HL-60 (cell line): ENCODE results near the gene ACTA2.

ENCODE experiments used
- GABPA ChIP-seq: IDR thresholded peaks from 2 replicates; pipeline ENCODE4 v1.6.1; 2012; ENCODE audit warnings: low read depth
- POLR2AphosphoS5 ChIP-seq: IDR thresholded peaks from 2 replicates; pipeline ENCODE4 v1.6.1; 2012; ENCODE audit warnings: low read depth
- SPI1 ChIP-seq: IDR thresholded peaks from 2 replicates; pipeline ENCODE4 v1.6.1; 2012; ENCODE audit warnings: low read depth, mild to moderate bottlenecking, borderline replicate concordance
- TF ChIP-seq, protein P1 (sequence below): IDR thresholded peaks from one replicate; pipeline ENCODE4 v1.5.1; 2011; ENCODE audit warnings: low read length, control low read depth, inconsistent platforms; ENCODE audit not compliant: insufficient read depth
- TF ChIP-seq, protein P2 (sequence below): IDR thresholded peaks from 2 replicates; pipeline ENCODE4 v1.6.1; 2012; ENCODE audit warnings: low read depth; ENCODE audit not compliant: insufficient replicate concordance

DNA sequence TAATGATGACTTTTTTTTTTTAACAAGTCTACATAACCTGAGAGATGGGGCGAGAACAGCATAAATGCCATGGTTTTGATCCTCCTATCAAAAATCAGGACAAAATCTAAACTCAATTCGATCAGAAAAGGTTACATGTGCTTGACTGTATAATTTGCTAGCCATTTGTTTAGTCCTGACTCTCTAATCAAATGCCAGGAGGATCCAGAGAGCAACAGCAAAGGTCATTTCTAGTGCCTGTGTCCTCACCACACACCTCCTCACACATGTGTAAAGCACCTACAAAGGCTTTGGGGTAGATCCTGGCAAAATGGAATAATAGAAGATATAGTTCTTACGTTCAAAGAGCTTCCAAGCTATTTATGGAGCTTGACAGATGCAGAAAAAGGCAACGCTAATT, 27.0 kb upstream of the ACTA2 start:
- TF ChIP-seq, protein P1, sequence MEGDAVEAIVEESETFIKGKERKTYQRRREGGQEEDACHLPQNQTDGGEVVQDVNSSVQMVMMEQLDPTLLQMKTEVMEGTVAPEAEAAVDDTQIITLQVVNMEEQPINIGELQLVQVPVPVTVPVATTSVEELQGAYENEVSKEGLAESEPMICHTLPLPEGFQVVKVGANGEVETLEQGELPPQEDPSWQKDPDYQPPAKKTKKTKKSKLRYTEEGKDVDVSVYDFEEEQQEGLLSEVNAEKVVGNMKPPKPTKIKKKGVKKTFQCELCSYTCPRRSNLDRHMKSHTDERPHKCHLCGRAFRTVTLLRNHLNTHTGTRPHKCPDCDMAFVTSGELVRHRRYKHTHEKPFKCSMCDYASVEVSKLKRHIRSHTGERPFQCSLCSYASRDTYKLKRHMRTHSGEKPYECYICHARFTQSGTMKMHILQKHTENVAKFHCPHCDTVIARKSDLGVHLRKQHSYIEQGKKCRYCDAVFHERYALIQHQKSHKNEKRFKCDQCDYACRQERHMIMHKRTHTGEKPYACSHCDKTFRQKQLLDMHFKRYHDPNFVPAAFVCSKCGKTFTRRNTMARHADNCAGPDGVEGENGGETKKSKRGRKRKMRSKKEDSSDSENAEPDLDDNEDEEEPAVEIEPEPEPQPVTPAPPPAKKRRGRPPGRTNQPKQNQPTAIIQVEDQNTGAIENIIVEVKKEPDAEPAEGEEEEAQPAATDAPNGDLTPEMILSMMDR, result no peak
- TF ChIP-seq, protein P2, sequence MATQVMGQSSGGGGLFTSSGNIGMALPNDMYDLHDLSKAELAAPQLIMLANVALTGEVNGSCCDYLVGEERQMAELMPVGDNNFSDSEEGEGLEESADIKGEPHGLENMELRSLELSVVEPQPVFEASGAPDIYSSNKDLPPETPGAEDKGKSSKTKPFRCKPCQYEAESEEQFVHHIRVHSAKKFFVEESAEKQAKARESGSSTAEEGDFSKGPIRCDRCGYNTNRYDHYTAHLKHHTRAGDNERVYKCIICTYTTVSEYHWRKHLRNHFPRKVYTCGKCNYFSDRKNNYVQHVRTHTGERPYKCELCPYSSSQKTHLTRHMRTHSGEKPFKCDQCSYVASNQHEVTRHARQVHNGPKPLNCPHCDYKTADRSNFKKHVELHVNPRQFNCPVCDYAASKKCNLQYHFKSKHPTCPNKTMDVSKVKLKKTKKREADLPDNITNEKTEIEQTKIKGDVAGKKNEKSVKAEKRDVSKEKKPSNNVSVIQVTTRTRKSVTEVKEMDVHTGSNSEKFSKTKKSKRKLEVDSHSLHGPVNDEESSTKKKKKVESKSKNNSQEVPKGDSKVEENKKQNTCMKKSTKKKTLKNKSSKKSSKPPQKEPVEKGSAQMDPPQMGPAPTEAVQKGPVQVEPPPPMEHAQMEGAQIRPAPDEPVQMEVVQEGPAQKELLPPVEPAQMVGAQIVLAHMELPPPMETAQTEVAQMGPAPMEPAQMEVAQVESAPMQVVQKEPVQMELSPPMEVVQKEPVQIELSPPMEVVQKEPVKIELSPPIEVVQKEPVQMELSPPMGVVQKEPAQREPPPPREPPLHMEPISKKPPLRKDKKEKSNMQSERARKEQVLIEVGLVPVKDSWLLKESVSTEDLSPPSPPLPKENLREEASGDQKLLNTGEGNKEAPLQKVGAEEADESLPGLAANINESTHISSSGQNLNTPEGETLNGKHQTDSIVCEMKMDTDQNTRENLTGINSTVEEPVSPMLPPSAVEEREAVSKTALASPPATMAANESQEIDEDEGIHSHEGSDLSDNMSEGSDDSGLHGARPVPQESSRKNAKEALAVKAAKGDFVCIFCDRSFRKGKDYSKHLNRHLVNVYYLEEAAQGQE, result no peak
- no peak for TF ChIP-seq GABPA
- TF ChIP-seq POLR2AphosphoS5, result no peak
- no peak for TF ChIP-seq SPI1
